Measurements from ENCODE around the gene ZMYM4. TPM values are rescaled to one million over a fixed set of nuclear protein-coding genes. Genes with fewer than 3 reads are reported as not detected.

The ZMYM4 gene
- total RNA-seq, 1 experiment from 2014 or later, result 60.3 TPM

DNA sequence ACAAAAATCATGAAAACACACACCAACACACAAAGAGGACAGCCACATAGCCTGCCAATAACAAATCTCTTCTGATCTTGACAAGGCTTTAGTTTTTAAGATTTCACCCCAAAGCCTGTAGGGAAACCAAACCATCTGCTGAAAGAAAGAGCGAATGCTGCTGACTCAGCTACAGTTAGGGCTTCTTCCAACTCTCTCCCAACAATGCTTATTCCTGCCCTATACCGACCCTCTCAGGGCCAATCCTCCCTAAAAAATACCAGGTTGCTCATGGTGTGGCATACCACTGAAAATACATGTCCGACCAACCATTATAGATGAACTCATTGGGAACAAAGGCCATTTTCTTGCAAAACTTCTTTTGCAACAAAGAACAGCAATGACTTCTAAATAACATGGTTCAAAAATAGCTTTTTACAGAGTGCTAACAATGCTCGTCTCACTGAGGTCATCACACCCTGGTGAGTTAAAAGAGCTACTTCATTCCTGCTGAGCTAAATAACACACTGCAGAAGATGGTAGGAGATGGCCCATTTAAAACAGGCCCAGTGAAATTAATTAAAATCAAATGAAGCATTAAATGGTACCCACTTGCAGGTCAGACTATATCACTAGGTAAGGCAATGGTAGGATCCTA lies 202.6 kb downstream of the ZMYM4 start (continued):
- TF ChIP-seq, protein P1, sequence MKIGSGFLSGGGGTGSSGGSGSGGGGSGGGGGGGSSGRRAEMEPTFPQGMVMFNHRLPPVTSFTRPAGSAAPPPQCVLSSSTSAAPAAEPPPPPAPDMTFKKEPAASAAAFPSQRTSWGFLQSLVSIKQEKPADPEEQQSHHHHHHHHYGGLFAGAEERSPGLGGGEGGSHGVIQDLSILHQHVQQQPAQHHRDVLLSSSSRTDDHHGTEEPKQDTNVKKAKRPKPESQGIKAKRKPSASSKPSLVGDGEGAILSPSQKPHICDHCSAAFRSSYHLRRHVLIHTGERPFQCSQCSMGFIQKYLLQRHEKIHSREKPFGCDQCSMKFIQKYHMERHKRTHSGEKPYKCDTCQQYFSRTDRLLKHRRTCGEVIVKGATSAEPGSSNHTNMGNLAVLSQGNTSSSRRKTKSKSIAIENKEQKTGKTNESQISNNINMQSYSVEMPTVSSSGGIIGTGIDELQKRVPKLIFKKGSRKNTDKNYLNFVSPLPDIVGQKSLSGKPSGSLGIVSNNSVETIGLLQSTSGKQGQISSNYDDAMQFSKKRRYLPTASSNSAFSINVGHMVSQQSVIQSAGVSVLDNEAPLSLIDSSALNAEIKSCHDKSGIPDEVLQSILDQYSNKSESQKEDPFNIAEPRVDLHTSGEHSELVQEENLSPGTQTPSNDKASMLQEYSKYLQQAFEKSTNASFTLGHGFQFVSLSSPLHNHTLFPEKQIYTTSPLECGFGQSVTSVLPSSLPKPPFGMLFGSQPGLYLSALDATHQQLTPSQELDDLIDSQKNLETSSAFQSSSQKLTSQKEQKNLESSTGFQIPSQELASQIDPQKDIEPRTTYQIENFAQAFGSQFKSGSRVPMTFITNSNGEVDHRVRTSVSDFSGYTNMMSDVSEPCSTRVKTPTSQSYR (CRISPR knock-in tag; IDR thresholded peaks at IDR 0.05), result no peak
- TF ChIP-seq, protein P2, sequence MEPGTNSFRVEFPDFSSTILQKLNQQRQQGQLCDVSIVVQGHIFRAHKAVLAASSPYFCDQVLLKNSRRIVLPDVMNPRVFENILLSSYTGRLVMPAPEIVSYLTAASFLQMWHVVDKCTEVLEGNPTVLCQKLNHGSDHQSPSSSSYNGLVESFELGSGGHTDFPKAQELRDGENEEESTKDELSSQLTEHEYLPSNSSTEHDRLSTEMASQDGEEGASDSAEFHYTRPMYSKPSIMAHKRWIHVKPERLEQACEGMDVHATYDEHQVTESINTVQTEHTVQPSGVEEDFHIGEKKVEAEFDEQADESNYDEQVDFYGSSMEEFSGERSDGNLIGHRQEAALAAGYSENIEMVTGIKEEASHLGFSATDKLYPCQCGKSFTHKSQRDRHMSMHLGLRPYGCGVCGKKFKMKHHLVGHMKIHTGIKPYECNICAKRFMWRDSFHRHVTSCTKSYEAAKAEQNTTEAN (CRISPR knock-in tag; IDR thresholded peaks at IDR 0.05), result no peak
- no peak for TF ChIP-seq MYBL2 (CRISPR knock-in tag; IDR thresholded peaks at IDR 0.05)
- no peak for TF ChIP-seq FOXJ3 (CRISPR knock-in tag; IDR thresholded peaks at IDR 0.05; ENCODE audit: borderline replicate concordance)
- no peak for TF ChIP-seq NR3C1 (CRISPR knock-in tag; conservative IDR thresholded peaks at IDR 0.05; ENCODE audit: low read depth)
- TF ChIP-seq, protein P3, sequence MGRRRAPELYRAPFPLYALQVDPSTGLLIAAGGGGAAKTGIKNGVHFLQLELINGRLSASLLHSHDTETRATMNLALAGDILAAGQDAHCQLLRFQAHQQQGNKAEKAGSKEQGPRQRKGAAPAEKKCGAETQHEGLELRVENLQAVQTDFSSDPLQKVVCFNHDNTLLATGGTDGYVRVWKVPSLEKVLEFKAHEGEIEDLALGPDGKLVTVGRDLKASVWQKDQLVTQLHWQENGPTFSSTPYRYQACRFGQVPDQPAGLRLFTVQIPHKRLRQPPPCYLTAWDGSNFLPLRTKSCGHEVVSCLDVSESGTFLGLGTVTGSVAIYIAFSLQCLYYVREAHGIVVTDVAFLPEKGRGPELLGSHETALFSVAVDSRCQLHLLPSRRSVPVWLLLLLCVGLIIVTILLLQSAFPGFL (CRISPR knock-in tag; IDR thresholded peaks at IDR 0.05; ENCODE audit: borderline replicate concordance), result no peak
- no peak for TF ChIP-seq JUN (CRISPR knock-in tag; IDR thresholded peaks at IDR 0.05)

Other genes starting within 250 kb of the ZMYM4 start
- 12.5 to 16.5 TPM (median 13.8 TPM) in 3 replicates for gene ZMYM6, start 236.8 kb upstream of the ZMYM4 start, total RNA-seq (2021)
- 37.0 to 39.2 TPM (median 38.5 TPM) in 3 replicates for gene ZMYM1, start 189.3 kb upstream of the ZMYM4 start, total RNA-seq (2021)
- gene SFPQ, start 75.6 kb upstream of the ZMYM4 start, total RNA-seq (2021), result 354 to 487 TPM (median 486 TPM) in 3 replicates

Measured in WTC11 (cell line).